SK-N-DZ (cell line): Measurements from ENCODE around the gene CENPU. TPM values are rescaled to one million over a fixed set of nuclear protein-coding genes. Genes with fewer than 3 reads are reported as not detected.
A peak's percentile ranks its signal among the peaks of the same experiment; 100 is the strongest.
"Not testable (repeated sequence)": the region's sequence is repeated elsewhere in the genome, so short reads cannot be mapped to it uniquely, and the experiment has no call there.

Source experiments
- DNase-seq: peaks from one replicate; pipeline ENCODE4 v3.0.0-alpha.2; 2015; ENCODE audit warnings: low spot score
- polyA plus RNA-seq, 2 experiments: library from polyadenylated mRNA; depleted of rRNA; stranded (reverse); fragments of >200 nt; gene quantifications; 2 replicates each; pipeline ENCODE4 v1.2.3, GENCODE V29; 2014

Gene CENPU
- 114 and 125 TPM in 2 replicates for polyA plus RNA-seq (2014; cell fraction: cytosol; rRNA removed)
- polyA plus RNA-seq (2014; cell fraction: nucleus; rRNA removed) = 149 and 172 TPM in 2 replicates

DNA sequence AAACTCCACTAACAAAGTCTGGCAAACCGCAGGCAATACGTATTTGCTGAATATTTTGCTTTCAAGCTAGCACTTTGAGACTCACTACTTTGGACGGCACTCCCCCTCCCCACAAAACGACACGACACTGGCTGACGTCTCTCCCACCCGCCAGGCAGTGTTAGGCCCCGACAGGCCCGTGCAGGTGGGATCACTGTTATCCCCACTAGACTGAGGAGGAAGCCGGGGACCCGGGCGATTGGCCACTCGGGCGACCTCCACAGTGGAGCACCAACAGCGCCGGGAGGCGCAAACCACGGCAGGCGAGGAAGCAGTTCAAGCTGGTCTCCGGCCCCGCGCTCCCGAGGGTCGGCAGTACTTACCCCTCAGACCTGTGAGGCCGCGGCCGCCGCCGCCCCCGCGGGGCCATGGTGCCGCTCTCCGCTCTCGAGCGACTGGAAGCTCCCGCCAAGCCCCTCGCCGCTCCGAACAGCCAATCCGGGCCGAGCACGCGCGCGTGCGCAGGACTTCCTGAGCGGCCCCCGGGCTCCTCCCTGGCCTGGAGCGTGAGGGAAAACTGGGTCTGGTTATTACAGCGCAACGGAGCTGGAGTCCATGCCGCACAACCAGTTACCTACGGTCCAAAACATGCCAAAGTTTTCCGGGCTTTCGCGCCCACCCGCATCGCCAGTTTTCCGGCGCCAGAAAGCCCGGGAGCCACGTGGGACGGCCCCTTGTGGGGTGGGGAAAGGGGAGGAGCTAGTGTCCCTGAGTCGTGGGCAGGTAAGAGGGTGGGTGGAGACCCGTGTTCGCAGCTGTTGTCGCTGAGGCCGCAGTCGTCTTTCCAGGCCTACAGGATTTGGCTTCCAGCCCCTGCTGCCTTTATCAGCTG lies at the start of gene CENPU:
TSS of gene CENPU (minus strand) at position 443 of the 871 bp plus-strand sequence. CDS start at position 409, 34 bp downstream.
- peak; percentile 98 for DNase-seq

- DNase-seq = no peak
These were observed 49.0 kb upstream of the CENPU start for GRCh38 chr4:184782731-184783373.

DNA sequence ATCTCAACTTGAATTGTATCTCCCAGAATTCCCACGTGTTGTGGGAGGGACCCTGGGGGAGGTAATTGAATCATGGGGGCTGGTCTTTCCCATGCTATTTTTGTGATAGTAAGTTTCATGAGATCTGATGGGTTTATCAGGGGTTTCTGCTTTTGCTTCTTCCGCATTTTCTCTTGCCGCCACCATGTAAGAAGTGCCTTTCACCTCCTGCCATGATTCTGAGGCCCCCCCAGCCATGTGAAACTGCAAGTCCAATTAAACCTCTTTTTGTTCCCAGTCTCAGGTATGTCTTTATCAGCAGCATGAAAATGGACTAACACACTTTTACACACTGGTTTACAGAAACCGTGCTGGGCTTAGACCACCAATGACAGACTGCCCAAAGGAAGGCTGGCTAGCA lies 45.3 kb upstream of the CENPU start:
- DNase-seq = not testable (repeated sequence)

GRCh38 chr4:184778325-184778724 lies 44.4 kb upstream of the CENPU start:
- DNase-seq = no peak

GRCh38 chr4:184776821-184777220 lies 42.9 kb upstream of the CENPU start:
- DNase-seq = no peak

GRCh38 chr4:184775854-184776555 lies 42.1 kb upstream of the CENPU start:
- no peak for DNase-seq

DNA sequence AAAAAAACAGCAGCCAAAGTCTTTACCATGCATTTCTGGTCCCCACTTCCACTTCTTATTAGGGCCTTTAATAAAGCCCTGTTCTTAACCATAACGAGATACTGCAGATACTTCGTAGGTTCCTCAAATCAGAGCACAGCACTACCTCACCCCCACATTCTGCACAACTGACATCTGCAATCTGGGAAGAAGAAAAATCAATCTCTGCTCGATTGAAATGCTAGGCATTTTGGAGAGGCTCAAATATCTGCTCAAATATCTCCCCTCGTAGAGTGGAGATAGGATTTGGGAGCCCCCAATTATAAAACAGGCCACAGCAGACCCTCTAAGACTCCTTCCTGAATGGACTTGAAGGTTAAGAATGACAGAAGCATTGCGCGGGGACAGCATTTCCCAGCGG lies 40.3 kb upstream of the CENPU start:
- no peak for DNase-seq

- DNase-seq = no peak
These were observed 37.5 kb upstream of the CENPU start for GRCh38 chr4:184771416-184771815.

DNA sequence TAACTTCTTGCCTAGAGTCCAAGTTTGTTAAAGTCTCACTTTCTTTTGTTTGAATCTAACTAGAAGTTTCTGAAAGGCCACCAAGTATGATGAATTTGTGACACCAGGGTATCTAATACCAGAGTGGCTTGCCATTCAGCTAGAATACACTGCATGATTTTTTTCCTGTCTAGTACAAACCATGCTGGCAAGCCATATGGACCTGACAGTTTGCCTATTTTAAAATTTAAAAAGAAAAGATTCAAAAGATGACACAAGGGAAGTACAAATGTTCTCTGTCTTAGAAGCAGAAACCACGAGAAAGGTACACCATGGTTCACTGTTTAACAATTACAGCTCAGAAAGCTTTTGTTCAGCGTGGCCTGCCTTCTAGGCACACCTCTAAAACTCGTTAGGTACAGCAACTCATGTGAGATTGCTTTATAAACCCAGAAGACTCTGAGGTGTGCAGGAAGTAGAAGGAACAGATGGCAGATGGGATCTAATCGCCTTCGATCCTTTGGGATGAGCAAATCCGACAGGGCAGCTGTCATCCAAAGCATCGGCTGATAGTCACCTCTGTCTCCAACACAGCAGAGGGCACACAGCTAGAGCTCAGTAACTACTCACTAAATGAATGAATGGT lies 35.4 kb upstream of the CENPU start:
- no peak for DNase-seq

DNA sequence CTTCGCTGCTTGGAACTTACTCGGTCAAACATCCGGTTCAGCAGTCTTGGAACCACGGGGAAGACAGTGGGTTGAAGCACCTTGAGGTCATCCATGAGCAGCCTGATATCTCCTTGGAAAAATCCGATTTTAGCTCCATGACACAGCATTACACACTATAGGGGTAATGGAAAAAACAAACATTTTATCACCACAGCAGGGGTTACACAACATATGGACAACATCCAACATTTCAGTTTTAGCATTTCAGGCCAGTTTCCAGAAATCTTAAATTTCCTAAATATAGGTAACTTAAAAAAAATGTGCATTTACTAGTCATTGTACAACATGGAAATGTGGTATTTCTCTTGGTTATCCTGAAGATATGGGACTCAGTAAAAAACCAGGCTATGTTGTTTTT lies 34.4 kb upstream of the CENPU start:
- DNase-seq = no peak

- DNase-seq = no peak
These were observed 32.5 kb upstream of the CENPU start for GRCh38 chr4:184766446-184766845.

DNA sequence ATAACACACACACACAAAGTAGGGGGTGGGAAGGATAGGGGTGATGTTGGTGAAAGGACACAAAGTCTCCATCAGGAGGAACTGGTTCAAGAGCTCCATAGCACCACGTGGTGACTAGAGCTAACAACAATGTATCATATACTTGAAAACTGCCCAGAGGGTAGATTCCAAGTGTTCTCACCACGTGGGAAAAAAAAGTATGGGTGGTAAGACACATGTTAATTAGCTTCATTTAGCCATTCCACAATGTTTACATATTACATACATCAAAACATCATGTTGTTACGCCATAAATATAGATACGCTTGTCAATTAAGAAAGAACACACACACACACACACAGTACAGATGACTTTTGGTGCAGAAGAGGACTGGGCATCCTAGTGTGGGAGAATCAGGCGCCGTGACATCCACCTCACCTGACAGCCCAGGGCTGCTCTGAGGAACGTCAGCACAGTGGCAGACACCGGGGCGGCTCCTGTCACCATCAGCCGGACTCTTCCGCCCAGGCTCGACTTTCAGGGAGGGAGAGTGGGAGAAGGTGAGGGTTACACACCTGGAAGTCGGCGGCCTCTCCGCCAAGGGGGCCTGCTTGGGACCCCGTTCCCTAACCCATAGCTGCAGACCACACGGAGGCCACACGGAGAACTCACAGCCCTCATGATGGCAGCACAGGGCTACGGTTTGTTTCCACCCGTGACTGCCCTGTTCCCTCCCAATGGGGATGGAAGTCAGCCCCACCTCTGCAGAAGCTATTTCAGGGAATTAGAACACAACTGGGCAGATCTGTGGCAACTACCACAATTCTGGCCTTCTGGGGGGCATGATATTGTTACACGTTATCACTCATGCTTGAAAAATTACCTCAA lies 31.8 kb upstream of the CENPU start:
- DNase-seq = no peak

DNA sequence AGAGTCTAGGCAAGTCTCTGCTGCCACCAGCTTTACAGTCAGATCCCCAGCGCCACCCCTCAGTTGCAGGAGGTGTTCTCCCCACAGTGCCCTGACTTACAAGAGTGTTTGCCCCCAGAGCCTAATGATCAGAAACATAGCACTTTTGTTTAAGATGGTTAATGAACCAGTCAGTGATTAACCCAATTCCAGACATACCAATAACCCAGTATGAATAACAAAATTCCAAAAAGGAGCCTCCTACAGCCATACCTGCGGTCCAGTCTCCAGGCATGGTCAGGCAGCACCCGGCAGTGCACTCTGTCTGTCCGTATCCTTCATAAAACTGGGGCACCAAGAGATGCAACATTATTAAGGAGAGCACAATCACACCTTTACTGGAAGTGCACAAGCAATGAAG lies 30.7 kb upstream of the CENPU start:
- no peak for DNase-seq

DNA sequence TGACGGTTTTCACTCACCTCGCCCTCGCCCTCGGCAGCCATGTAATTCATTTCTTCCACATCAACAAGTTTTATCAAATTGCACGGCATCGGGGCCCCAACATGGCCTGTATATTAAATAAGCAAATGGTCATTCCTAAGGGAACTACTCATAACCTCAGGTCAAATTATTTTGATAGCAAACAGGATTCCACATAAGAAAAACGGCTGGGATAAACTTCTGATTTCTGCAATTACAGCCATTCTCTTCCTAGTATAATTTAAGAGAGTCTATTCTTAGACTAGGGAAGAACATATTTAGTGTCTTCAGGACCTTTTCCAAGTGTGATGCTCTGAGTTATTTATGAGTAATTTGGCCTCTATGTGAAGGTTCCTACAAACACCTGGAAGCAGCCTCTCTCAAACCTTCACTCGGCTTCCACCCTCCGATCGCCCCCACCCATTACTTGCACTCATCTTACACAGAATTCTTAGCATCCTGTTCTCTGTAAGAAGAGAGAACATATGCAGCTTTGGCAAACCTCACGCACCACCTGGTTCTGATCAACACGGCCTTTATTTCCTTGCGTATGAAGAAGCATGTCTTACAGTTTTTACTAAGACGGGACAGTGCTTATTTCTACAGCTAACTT lies 29.4 kb upstream of the CENPU start:
- DNase-seq = no peak

GRCh38 chr4:184762100-184762499 lies 28.2 kb upstream of the CENPU start:
- no peak for DNase-seq

GRCh38 chr4:184760681-184761080 lies 26.8 kb upstream of the CENPU start:
- no peak for DNase-seq

- no peak for DNase-seq
These were observed 23.9 kb upstream of the CENPU start for GRCh38 chr4:184757810-184758209.

GRCh38 chr4:184756399-184756798 lies 22.5 kb upstream of the CENPU start:
- no peak for DNase-seq

- DNase-seq = no peak
These were observed 21.4 kb upstream of the CENPU start for GRCh38 chr4:184755278-184755677.
